ENCODE measurements around the gene SHLD1.
"Not testable (repeated sequence)": the region's sequence is repeated elsewhere in the genome, so short reads cannot be mapped to it uniquely, and the experiment has no call there.

The SHLD1 gene

DNA sequence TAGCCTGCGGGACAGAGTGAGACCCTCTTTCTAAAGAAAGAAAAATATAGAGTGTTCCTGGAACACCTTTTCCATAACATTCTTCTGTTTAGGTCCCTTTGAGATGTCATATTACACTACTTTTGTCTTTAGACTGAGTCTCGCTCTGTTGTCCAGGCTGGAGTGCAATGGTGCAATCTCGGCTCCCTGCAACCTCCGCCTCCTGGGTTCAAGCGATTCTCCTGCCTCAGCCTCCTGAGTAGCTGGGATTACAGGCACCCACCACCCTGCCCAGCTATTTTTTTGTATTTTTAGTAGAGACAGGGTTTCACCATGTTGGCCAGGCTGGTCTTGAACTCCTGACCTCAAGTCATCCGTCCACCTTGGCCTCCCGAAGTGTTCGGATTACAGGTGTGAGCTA lies 31.2 kb downstream of the SHLD1 start:
- DNase-seq (ENCODE audit: low read depth in 2 of 2) = not testable (repeated sequence)

- no peak for DNase-seq (ENCODE audit: low read depth in 2 of 2)
Observed at GRCh38 chr20:5781798-5782750, 31.9 kb downstream of the SHLD1 start.

DNA sequence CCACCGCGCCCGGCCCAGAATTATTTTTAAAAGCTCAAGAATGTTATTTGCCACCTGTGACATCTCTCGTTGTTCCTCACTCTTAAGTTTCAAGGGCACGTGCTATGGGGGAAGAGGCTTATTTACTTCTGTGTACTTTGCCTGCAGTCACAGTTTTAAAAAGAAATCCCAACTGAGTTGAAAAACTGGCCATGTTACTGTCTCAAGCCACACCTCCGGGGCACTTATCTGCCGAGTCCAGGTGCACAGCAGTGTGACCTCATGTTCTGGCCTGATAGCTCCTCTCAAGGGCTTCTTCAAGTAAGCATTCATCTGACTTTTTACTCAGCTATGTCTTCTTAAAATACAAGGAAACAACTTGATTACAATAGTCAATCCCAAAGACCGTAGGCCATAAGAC lies 34.5 kb downstream of the SHLD1 start:
- no peak for DNase-seq (ENCODE audit: low read depth in 2 of 2)

GRCh38 chr20:5785146-5785545 lies 34.9 kb downstream of the SHLD1 start:
- DNase-seq (ENCODE audit: low read depth in 2 of 2) = no peak

DNA sequence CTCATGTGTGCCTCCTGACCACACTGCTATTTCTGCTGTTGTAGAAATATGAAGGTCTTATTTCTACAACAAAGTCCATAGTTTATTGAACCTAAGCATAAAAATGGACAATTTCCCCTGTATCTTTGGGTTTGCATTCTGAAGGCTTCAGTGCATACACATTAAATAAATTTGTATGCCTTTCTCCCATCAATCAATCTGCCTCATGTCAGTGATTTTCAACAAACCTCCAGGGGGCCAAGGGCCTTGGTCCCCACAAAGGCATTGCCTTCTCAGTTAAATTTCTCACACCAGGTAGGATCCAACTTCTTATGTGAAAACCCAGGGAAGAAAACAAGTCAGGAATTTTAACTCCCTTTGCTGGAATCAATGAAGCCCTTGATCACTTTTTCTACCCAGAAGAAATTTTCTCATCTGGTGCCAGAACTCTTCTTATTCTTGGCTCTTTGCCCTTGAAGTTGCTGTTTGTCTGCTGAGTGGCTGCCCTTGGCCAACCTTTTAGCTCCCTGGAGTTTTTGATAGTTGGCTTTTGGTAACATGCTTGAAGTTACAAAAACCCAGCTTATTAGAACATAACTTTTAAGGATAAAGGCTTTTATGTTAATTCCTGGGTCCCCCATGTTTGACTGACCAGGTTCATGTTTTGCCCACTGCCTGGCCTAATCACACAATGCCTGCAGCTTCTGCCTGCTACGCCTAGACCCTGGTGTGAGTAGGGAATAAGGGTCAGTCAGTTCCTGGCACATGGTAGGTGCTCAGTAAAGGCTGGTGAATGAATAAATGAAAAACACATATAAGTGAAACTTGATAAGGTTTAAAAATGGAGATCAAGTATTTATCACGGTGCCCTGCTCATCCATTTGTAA lies 37.0 kb downstream of the SHLD1 start:
- DNase-seq (ENCODE audit: low read depth in 2 of 2) = no peak

- DNase-seq (ENCODE audit: low read depth in 2 of 2) = no peak
Observed at GRCh38 chr20:5787796-5788165, 37.6 kb downstream of the SHLD1 start.

DNA sequence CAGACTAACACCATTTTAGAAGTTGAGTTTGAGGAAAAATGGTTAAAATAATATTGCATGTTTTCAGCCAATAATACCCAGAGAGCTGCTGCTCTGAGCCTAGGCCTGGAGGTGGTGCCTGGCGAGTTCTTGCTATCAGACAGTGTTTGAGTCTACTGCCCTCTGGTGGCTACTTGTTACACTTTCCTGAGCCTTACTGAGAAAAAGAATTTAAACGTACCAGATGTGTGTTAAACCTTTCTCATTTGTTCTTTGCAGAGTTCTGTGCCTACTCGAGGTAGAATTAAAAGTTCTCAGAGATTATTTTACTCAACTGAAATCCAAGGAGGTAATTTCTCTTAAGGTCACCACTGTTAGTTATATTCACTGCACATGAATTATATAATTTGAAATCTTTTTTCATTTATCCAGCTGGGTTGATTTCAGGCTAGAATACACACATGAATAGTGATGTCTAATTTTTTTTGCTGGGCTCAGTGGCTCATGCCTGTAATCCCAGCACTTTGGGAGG lies 38.2 kb downstream of the SHLD1 start:
- DNase-seq (ENCODE audit: low read depth in 2 of 2) = peak; percentile 30 to 77

GRCh38 chr20:5789827-5790226 lies 39.6 kb downstream of the SHLD1 start:
- no peak for DNase-seq (ENCODE audit: low read depth in 2 of 2)

- DNase-seq (ENCODE audit: low read depth in 2 of 2) = no peak
Observed at GRCh38 chr20:5793916-5794315, 43.7 kb downstream of the SHLD1 start.

DNA sequence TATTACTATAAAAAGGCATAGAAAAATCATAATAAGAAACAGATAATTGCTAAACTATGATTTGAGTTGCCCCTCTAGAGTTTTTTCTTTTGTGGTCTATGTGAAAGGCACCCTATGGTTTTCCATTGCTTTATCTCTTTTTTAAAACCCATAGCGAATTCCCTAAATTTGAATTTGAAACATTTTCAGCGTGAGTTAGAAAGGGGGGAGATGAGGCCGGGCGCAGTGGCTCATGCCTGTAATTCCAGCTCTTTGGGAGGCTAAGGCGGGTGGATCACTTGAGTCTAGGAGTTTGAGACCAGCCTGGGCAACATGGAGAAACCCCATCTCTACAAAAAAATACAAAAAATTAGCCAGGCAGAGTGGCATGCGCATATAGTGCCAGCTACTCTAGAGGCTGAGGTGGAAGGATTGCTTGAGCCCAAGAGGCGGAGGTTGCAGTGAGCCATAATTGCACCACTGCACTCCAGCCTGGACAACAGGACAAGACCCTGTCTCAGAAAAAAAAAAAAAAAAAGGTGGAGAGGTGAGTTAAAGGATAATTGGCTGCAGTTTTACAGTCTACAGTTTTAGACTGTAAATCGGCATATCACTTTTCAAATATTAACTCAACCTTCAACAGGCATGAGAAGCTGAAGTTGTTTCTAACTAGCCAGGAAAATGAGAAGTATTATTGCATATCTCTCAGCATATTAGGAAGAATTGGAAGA lies 46.3 kb downstream of the SHLD1 start:
- no peak for DNase-seq (ENCODE audit: low read depth in 2 of 2)

DNA sequence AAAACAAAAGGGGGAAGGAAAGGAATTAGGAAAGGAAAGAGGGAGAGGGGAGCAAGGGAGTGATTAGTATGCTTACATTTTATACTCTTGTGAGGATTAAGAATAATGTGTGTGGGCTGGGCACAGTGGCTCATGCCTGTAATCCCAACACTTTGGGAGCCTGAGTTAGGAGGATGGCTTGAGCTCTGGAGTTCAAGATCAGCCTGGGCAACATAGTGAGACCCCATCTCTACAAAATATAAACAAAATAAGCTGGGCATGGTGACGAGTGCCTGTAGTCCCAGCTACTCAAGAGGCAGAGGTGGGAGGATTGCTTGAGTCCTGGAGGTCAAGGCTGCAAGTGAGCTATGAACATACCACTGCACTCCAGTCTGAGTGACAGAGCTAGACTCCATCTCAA lies 47.0 kb downstream of the SHLD1 start:
- DNase-seq (ENCODE audit: low read depth in 2 of 2) = no peak

DNA sequence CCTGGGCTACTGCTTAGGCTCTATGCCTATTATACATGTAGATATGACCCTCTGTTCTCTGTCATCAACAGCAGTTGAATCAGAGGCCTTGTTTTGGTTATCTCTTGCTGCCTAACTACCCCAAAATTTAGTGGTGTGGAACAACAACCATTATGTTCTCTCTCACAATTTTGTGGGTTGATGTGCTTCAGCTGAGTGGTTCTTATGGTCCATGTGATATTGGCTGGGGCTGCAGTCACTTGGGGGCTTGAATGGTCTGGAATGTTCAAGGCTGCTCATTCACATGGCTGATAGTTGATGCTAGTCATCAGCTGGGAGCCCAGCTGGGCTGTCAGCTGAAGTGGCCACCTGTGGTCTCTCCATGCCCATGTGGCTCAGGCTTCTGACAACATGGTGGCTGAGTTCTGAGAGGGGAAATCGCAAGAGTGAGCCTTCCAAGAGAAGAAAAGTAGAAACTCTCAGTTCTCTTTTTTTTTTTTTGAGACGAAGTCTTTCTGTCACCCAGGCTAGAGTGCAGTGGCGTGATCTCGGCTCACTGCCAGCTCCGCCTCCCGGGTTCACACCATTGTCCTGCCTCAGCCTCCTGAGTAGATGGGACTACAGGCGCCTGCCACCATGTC lies 47.8 kb downstream of the SHLD1 start:
- DNase-seq (ENCODE audit: low read depth in 2 of 2) = no peak

DNA sequence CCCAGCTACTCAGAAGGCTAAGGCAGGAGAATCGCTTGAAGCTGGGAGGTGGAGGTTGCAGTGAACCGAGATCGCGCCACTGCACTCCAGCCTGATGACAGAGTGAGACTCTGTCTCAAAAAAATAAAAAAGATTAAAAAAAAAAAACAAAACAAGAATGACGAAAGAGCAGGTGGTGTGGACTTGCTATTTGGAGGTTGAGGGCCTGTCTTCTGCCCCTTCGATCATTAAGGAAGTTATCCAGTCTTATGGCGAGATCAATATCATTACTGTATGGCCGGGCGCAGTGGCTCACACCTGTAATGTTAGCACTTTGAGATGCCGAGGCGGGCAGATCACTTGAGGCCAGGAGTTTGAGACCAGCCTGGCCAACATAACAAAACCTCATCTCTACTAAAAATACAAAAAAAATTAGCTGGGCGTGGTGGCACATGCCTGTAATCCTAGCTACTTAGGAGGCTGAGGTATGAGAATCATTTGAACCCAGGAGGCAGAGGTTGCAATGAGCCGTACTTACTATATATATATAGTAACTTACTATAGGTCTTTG lies 53.6 kb downstream of the SHLD1 start:
- not testable (repeated sequence) for DNase-seq (ENCODE audit: low read depth in 2 of 2)

DNA sequence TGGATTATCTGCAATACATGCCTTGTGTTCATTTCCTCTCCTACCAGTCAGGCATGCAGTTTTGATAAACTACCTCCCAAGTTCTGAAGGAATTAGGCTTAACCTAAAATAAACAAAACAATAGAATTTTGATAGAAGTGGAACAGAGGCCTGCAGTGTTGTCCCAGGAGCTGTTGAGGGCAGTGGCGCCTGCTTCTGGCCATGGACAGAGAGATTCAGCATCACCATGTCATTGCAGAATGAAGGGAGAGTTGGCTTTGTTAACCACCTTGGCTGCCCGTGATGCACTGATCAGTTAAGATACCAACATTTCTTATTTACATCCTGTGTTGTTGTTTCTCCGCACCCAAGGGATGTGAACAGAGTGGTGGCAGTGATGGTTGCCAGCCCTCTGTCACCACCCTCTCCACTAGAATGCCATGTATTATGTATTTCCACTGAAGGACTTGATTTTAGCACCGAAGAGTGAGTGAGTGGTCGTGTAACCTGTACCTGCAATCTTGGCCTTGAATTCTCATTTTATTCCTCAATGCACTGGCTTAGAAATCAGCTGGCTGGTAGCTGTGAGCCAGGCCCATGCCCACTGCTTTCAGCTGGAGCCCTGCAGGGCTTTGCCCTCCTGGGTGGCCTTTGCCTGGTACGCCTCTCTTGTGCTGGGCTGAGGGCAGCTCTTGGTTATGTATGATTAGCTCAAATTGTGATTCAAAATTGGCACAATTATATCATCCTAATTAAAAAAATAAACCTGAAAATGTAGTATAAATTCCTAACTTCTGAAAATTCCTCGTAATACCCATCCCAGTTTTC lies 56.5 kb downstream of the SHLD1 start:
- DNase-seq (ENCODE audit: low read depth in 2 of 2) = no peak

DNA sequence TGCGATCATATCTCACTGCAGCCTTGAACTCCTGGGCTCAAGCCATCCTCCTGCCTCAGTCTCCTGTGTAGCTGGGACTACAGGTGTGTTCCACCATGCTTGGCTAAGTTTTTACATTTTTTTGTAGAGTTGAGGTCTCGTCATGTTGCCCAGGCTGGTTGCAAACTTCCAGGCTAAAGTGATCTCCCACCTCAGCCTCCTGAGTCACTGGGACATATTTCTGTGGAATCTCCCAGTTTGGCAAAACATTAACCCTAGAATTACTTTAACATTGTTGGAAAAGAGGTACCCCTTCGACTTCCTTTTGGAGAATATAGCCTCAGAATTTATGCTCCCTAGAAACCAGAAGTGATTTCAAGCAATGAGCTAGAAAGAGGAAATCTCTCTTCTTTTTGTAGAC lies 57.2 kb downstream of the SHLD1 start:
- DNase-seq (ENCODE audit: low read depth in 2 of 2) = no peak

DNA sequence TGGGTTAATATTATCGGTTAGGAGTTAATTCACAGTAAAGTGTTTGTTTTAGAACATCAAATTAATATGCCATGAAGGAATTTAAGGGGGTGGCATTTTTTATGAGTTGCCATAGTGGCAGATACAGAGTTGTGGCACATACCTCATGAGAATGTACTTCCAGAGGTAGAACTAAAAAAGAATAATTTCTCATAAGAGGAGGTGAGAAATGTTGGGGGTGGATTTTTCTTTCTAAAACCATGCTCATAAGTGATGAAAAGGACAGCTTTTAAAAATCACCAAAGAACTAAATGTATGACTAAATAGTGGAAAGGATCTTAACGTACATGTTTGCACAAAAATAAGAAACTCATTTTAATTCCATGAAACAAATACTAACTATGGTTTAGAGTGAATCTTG lies 58.7 kb downstream of the SHLD1 start:
- DNase-seq (ENCODE audit: low read depth in 2 of 2) = no peak

DNA sequence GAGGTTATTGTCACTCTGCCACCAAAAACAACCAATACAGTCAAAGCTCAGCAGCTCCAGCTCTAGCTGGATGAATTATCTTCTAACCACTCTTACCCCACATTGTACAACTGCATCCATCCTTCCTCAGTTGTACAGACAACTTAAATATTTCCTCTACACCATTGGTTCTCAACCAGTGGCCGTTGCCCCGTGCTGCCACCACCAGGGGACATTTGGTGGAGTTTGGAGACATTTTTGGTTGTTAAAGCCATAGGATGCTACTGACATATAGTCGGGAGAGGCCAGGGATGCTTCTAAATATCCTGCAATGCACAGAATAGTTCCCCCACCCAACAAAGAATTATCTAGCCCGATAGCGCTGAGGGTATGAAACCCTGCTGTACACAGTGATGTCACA lies 59.3 kb downstream of the SHLD1 start:
- DNase-seq (ENCODE audit: low read depth in 2 of 2) = no peak

DNA sequence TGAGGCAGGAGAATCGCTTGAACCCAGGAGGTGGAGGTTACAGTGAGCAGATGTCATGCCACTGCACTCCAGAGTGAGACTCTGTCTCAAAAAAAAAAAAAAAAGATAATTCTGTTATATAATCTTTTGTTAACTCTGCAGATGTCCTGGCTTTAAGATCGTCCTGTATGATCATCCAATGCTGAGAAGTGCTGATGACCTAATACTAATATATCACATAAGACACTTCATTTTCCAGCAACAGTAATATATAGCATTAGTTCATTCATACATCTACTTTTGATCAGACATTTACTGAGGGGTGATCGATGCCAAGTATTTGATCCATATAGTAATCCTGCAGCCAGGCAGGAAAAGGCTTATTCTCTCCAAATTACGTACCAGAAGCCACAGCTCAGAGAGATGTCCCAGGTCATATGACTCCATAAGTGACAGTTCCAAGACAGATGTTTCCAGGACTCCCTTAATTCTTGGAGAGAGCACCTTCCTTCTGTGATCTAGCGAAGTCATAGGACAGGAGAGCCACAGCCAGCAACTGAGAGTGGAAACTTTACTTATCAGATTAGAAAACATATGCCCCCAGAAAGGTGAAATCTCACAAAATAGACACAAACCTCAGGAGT lies 60.7 kb downstream of the SHLD1 start:
- DNase-seq (ENCODE audit: low read depth in 2 of 2) = no peak

DNA sequence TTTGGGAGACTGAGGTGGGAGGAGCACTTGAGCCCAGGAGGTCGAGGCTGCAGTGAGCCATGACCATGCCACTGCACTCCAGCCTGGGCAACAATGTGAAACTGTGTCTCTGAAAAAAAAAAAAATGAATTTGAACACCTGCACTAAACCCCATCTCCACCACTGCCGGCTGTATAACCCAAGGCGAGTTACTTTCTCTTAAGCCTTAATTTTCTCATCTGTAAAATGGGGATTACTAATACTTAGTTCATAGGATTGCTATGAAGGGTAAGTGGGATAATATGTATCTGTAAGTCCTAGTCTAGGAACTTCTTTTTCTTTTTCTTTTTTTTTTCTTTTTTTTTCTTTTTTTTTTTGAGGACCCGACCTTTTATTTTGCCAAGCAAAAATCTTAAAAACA lies 61.5 kb downstream of the SHLD1 start:
- DNase-seq (ENCODE audit: low read depth in 2 of 2) = no peak

- DNase-seq (ENCODE audit: low read depth in 2 of 2) = no peak
Observed at GRCh38 chr20:5818346-5818681, 68.1 kb downstream of the SHLD1 start.

Measured in stimulated activated CD4-positive, alpha-beta T cell treated with anti-CD3 and anti-CD28 coated beads, Interleukin-1b, Interleukin-23, amount 100 ng/mL, for 4 hours (primary cell).